Putamen (tissue), 1 donor: ENCODE data around the gene GATAD1.
"Not testable (repeated sequence)": the region's sequence is repeated elsewhere in the genome, so short reads cannot be mapped to it uniquely, and the experiment has no call there.

Experiments
- DNase-seq: peaks from one replicate; pipeline ENCODE4 v3.0.0-alpha.2; 2016; ENCODE audit warnings: low spot score

Gene GATAD1, protein sequence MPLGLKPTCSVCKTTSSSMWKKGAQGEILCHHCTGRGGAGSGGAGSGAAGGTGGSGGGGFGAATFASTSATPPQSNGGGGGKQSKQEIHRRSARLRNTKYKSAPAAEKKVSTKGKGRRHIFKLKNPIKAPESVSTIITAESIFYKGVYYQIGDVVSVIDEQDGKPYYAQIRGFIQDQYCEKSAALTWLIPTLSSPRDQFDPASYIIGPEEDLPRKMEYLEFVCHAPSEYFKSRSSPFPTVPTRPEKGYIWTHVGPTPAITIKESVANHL

DNA sequence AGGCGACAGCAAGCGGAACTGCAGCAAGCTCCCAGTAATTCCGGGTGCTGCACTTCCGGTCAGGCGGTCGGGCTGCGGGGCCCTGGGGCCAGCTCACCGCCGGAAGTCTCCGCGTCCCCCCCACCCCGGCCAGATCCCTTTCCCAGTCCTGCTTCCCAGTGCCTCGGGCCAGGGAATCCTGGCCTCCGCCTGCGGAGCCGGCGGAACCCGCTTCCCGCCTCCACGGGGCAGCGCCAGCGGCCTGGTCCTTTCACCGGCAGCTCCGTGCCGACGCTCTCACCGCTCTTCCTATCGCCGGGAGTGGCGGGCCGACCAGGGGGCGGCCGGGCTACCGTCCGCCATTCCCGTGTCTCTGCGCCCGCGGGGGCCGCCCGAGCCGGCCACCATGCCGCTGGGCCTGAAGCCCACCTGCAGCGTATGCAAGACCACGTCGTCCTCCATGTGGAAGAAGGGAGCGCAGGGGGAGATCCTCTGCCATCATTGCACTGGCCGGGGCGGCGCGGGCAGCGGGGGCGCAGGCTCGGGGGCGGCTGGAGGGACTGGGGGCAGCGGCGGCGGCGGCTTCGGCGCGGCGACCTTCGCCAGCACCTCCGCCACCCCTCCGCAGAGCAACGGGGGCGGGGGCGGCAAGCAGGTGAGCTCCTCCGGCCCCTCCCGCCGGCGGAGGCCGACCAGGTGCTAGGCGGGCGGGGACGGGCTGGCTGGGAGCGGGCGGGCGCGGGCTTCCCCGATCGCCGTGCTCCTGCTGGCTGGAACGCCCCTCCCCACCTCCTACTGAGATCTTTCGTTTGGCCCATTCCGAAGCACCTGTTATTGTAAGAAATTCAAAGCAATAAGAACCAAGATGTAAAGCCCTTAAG is at the start of gene GATAD1:
TSS of gene GATAD1 (plus strand) at position 138 of the 860 bp plus-strand sequence. CDS start at position 386, 248 bp downstream.
- DNase-seq: peak; percentile 93

DNA sequence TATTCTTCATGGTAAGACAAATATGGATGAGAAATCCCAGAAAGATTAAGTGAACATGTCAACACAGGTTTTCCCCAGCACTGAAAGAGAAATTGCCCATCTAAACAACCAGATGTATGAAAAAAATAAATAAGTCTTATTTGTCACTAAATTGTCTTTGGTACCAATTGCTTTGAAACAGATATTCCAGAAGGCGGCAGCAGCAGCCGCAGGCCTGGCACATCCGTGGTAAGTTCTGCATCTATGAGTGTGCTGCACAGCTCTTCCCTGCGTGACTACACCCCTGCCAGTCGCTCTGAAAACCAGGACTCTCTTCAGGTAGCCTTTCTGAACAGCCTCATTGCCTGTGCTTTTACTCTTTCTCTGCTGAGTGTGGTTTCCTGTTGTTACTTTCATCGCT is 49.7 kb upstream of the GATAD1 start:
- no peak for DNase-seq

DNA sequence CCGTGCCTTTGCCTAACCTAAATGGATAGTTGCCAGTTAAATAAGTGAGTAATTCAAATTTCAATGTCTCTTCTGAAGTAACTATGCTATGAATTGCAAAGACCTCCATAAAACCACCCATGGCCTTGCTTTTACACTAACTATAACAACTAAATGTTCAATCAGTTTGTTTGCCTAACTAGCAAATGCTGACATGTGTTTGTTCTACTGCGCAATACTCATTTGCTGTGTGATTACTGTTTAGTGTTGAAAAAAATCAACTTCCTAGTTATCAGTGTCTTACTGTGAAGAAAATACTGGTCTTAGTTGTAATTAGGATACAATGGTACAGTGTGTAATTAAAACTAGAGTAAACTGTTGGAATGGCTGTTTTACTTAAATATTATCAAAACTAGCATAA is 47.3 kb upstream of the GATAD1 start:
- DNase-seq: no peak

DNA sequence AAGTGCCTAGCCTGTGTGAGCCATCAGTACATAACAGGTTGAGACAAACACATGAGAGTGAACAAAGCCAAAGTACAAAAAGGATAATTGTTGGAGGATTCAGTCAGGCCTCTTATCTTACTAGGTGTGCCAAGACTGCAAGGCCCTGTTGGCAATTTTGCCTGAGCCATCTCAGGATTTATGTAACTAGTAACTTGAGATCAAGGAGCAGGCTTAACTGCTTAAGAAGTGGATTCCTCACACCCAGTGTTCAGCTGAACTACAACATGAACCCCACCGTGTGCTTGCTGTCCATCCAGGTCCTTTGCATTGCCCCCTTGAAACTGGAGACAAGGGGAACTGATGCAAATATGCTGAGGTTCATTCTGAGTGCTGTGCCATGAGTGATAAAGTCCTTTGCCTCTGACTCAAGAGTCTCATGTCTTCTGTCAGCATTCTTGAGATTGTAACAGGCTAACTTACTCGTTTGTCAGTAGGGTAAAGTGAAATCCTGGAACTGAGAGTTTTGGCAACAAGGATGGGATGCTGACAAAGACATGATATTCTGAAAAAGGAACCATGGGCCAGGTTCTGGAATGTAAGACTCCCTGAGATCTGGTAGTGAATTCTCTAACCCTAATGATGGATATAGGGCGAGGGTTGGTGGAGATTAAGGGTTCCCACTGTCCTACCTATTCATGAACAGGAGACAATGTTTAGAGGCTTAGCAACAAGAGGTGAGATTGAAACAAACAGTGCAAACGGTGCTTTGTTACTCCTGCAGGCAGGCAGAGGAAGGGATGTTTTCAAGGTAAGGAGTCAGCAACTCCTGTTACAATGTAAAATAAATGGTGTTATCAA is 44.1 kb upstream of the GATAD1 start:
- no peak for DNase-seq

DNA sequence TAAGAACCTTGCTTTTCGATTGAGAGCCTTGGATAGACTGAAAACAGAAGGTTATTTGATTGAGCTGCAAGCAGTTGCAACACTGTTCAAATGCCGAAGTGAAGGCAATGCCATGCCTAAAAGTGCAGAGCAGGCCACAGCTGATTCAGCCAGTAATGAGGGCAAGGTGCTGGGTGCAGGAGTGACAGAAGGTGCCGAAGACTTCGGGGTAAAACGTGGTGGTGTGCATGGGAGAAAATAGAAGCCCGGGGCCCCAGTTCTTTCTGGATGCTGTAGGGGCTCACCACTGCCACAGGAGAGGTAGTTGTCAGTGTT is 43.6 kb upstream of the GATAD1 start:
- DNase-seq: no peak

DNA sequence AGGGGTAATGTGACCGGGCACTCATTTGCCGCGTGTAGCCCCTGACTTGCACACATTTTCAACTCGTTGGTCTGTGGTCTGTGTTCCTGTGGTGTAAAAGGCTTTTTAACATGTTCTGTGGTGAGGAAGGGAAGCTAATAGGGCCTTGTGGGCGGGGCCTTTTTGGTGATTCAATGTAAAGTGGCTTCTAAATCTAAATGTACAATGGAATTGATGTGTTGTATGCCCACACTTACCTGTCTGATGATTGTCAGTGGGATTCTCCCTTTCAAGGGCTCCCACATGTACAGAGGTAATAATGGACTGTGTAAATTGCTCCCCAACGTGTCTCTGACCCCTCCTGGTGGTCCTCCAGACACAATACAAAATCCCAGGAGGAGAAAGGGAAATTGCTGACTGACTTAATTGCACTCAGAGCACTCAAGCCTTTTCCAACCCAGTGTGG is 43.1 kb upstream of the GATAD1 start:
- no peak for DNase-seq

DNA sequence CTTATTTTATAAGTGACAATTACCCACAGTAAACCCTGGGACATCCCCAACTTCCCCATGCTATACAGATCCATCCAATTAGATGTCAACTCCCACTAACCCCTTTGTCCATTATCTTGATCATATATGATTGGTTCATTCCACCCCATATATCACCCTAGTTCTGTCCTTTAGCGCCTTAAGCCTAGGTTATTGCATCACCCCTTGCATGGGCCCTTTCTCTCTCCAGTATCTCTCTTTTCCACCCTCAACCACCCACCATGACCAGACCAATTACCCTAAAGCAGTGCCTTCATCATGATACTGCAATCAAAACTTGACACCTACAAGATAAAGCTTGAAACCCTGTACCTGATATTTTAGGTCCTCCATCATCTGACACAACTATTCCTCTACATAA is 37.9 kb upstream of the GATAD1 start:
- no peak for DNase-seq

DNA sequence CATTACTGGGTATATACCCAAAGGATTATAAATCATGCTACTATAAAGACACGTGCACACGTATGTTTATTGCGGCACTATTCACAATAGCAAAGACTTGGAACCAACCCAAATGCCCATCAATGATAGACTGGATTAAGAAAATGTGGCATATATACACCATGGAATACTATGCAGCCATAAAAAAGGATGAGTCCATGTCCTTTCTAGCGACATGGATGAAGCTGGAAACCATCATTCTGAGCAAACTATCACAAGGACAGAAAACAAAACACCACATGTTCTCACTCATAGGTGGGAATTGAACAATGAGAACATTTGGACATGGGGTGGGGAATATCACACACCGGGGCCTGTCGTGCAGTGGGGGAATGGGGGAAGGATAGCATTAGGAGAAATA is 37.1 kb upstream of the GATAD1 start:
- DNase-seq: not testable (repeated sequence)

DNA sequence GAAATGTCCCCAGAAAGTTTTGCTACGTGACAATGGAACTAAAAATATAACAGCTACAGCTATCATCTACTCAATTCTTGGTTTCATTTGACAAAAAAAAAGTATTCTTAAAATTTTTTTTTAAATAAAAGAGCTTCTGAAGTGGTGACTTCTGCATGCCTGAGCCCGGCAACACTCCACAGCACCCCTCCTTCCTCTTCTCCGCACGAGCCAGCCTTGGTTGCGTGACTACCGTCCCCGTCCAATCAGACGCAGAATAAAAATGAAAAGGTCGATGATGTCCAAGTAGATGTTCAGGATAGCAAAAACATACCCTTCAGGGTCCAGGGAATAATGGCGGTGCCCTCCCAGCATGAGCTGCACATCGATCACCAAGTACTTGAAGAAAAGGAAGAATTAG is 34.5 kb upstream of the GATAD1 start:
- DNase-seq: no peak

DNA sequence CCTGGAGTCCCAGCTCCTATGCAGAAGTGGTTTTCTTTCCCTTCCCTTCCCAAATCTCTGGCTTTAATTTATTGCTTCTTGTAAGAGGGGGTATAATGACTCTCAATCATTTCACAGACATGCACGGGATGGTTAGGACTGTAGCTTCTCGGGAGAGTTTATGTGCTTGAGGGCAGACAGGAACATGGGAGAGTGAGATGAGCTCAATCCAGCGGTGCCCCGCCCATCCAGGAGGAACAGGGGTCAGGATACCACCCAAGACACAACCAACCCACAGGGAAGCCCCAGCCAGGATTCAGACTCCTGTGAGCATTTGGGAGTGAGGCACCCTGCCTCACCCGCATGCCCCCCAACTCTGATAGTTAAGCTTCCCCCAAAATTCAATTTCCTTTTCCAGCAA is 33.7 kb upstream of the GATAD1 start:
- DNase-seq: no peak

DNA sequence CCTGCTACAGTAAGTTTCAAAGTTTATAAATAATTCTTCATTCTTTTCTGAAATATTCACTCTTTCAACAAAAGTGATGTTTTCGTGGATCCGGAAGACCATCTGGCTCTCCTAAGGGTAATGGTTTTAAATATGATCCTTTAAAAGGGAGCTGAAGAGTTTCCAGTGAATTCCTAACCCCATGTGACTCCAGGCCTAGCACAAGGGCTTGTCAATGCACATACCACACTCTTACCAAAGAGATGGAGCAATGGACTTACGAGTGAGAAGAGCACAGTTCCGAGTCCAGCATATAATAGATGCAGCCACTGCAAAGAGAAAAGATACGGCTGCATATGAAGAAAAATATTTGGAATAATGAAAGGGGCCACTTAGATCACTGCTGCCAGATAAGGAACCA is 32.1 kb upstream of the GATAD1 start:
- DNase-seq: no peak

DNA sequence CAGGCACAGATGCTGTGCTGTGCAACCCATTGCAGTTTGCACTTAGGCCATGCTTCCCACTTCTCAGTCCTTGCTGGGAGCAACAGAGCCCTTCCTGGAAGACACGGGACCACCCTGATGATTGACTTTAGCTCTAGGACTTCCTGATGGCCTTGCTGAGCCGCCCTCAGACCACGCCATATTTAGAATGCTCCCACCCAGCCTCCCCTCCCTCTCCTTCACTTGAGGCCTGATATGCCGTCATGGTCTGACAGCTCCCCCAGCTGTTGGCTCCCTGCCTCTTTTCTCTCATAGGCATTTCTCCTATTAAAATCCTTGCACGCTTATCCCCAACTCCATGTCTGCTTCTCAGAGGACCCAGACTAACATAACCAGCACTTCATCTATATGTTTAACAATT is 29.4 kb upstream of the GATAD1 start:
- DNase-seq: no peak

DNA sequence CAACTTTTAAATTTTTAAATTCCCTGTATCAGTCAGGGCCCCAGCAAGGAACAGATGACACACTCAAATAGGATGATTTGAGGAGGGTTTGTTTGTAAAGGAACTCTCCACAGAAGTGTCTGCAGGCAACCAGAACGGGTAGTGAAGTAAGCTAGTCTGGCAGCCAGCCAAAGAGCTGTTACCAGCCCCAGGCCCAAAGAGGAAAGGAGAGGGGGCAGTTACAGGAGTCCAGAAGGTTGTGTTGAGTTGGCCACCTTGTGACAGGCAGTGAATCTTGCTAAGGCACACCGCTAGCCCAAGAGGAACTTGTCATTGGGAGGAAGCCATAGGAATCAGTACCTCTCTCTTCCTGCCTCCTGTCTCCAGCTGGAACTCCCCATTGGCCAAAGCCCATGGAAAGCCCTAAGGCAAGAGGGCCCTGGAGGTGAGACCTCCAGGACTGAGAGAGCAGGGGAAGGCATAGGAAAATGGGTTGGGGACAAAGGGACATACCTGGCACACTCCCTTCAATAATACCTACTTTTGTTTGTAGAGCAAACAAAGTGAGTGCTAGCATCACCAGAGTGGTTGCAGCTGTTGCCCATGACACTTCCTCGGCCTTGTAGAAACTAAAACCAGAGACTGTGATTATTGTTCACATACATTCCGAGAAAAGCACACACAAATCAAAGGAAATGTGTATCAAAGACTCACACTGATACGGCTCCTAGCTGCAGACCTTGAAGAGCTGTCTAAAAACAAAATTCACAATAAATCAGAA is 25.4 kb upstream of the GATAD1 start:
- no peak for DNase-seq

DNA sequence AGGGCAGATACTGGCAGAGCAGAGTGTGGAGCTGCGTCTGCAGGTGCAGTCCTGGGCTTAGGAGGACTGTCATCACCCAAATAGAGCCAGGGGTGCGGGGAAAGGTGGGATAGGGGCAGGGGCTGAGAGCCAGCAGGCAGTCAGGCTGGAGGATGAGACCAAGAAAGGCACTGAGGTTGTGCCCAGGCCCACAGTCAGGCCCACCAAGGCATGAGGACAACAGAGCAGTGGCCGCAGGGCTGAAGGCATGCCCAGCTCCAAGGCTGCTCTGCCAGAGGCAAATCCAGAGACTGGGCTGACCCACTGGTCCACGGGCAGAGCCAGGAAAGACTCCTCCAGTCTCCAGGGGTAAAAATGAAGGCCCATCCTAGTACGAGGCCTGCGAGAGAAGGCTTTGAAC is 24.4 kb upstream of the GATAD1 start:
- DNase-seq: no peak

DNA sequence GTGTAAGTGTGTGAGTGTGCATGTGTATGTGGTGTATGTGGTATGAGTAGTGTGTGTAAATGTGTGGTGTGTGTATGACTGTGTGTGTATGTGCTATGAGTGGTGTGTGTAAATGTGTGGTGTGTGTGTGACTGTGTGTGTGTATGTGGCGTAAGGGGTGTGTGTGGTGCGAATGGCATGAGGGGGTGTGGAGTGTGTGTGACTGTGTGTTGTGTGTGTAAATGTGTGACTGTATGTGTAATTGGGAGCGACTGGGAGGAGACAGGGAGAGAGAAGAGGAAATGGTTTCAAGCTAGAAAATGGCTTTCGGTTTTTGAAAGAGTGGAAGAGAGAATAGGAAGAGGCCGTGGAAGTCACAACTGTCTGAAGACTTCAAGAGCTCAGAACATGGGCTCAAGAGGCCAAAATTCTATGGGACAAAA is 23.6 kb upstream of the GATAD1 start:
- no peak for DNase-seq

DNA sequence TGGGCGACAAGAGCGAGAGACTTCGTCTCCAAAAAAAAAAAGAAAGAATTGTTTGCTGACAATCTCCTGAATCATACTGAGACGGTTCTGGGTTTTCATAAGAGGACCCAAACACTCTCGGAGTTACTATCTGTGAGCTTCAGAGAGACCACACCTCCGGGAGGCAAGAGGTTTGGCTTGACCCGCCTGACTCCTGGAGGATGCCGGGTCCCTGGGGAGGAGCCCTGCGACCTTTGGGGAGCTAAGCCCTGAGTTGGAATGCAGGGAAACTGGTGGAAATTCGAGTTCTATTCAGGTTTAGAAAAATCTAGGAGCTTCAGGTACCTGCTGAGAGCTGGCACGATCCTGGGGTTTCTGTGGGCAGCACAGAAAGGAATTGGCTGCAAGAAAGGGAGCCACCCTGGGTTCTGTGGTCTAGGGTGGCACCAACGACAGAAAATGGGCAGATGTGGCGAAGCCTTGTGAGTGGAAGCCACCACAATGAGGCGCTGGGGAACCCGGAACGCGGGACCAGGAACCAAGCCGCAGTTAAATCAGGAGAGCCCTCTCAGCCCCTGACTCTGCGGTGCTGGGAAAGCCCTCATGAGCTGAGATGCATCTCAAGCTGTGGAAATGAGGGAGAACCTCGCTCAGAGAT is 21.9 kb upstream of the GATAD1 start:
- DNase-seq: no peak

DNA sequence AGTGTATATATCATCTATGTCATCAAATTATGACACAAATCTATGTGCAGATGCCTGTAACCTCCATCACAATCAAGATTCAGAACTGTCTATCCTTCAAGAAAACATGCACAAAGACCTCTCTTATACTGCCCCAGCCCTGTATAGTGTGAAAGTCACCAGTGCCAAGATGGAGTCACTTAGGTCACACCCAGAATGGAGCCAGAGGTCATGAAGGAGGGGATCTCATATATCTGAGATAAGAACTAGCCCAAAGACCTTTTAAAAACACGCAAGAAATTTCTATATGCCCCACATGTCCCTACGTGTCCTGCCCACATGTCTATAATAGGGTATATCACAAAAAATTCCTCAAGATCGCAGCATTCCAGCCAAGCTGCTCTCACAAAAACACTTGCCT is 20.1 kb upstream of the GATAD1 start:
- no peak for DNase-seq

DNA sequence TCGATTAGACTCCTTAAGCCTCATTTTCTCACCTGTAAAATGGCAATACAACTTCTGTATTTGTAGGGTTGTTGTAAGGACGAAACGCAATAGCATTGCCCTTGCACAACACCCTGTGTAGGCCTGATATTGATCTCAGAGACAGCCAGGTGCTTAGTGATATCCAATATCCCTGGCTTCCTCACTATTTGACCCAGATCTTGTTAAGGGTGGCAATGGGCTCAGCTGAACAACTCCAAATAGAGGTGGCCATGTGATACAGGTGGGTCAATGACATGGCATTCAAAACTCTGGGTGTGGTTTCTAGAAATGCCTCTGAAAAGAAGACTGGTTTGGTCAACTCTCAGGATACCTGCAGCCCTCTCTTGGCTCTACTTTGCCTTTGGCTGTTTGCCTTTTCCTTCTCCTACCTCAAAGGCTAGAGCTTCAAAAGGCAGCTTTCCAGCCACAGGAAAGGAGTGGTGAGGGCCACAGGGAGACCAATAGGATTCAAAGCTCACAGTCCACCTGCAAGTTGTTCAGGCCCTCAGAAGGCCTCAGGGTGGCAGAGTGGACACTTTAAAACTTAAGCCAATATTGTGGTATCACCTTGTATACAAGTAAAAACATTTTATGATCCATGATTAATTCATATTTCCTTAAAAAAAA is 14.9 kb upstream of the GATAD1 start:
- no peak for DNase-seq

DNA sequence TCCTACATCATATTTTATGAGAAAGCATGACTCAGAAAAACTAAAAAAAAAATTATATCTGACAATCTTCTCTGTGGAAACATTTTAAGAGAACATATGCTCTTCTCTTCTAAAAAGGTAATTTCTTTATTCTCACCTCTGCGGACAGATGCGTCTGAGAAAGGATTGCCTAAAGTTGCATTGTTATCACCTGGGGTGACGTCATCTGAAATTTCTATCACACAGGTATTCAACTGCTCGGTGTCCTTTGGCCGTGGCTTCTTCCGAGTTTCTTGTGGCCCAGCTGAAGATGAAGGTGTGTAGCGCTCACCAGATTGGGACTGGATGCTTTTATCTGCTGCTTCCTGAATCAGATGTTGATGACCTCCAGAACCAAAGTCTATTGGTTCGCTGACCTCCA is 14.3 kb upstream of the GATAD1 start:
- DNase-seq: no peak

DNA sequence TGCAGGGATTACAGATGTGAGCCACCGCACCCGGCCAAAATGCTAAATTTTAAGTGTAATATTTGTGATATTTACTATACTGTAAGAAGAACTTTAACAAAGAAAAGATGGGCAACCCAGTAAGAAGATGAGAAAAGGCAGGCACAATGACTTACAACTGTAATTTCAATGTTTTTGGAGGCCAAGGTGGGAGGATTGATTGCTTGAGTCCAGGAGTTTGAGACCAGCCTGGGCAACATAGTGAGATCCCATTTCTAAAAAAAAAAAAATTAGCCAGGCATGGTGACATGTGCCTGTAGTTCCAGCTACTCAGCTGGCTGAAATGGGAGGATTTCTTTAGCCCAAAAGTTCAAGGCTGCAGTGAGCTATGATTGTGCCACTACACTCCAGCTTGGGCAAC is 11.7 kb upstream of the GATAD1 start:
- DNase-seq: no peak
